Measurements from ENCODE around the gene POU6F2.

POU6F2 gene

GRCh38 chr7:39183796-39184195 is 206.1 kb downstream of the POU6F2 start:
- Histone ChIP-seq H3F3A (ENCODE audit: insufficient read depth, low read length) (no peaks in the 10 kb centered on the region), H3K27ac (ENCODE audit: low read length) (no peak overlapping the region), H3K4me1 (ENCODE audit: low read length) (peaks cover 10% of the 10 kb centered on the region), H3K9me2 (replicated peaks; ENCODE audit: insufficient read depth, low read length) (no peaks in the 10 kb centered on the region), H3K9ac (ENCODE audit: low read length) (no peak overlapping the region), H2AFZ (ENCODE audit: low read length) (no peak overlapping the region), H4K20me1 (ENCODE audit: insufficient read depth, low read length) (no peaks in the 10 kb centered on the region), H3K9me3 (replicated peaks; ENCODE audit: insufficient read depth, low read length) (no peaks in the 10 kb centered on the region), H3K27me3 (replicated peaks; ENCODE audit: insufficient read depth, low read length) (no peaks in the 10 kb centered on the region), H3K4me3 (ENCODE audit: low read length) (no peak overlapping the region), H3K36me3 (replicated peaks; ENCODE audit: insufficient read depth, low read length) (no peaks in the 10 kb centered on the region), H3K4me2 (ENCODE audit: low read depth, low read length) (no peak overlapping the region), H3K79me2 (ENCODE audit: low read length) (no peaks in the 10 kb centered on the region)
- TF ChIP-seq EZH2 (optimal IDR thresholded peaks at IDR 0.05; ENCODE audit: low read depth, low read length), result no peak
- no peak for TF ChIP-seq CTCF (IDR thresholded peaks at IDR 0.05; ENCODE audit: low read length)
- TF ChIP-seq EZH2phosphoT487 (IDR thresholded peaks at IDR 0.05; ENCODE audit: low read length), result no peak
- no peak for DNase-seq

- H4K20me1 ChIP-seq (ENCODE audit: insufficient read depth, low read length), result no peaks in the 10 kb centered on the region
- H2AFZ ChIP-seq (ENCODE audit: low read length), result no peak overlapping the region
- H3K9me3 ChIP-seq (replicated peaks; ENCODE audit: insufficient read depth, low read length), result no peaks in the 10 kb centered on the region
- H3K36me3 ChIP-seq (replicated peaks; ENCODE audit: insufficient read depth, low read length), result no peaks in the 10 kb centered on the region
- H3F3A ChIP-seq (ENCODE audit: insufficient read depth, low read length), result no peaks in the 10 kb centered on the region
- peak; percentile 70 for DNase-seq
- peaks cover 10% of the 10 kb centered on the region for H3K4me1 ChIP-seq (ENCODE audit: low read length)
- no peak overlapping the region for H3K27ac ChIP-seq (ENCODE audit: low read length)
- H3K9ac ChIP-seq (ENCODE audit: low read length), result no peak overlapping the region
- no peak overlapping the region for H3K4me3 ChIP-seq (ENCODE audit: low read length)
- H3K4me2 ChIP-seq (ENCODE audit: low read depth, low read length), result peak overlapping the region; percentile 25
- no peaks in the 10 kb centered on the region for H3K27me3 ChIP-seq (replicated peaks; ENCODE audit: insufficient read depth, low read length)
- TF ChIP-seq EZH2phosphoT487 (IDR thresholded peaks at IDR 0.05; ENCODE audit: low read length), result no peak
- TF ChIP-seq CTCF (IDR thresholded peaks at IDR 0.05; ENCODE audit: low read length), result 0 out of 2 replicates have a peak, but pooled peaks have one; percentile 12
- no peaks in the 10 kb centered on the region for H3K79me2 ChIP-seq (ENCODE audit: low read length)
- H3K9me2 ChIP-seq (replicated peaks; ENCODE audit: insufficient read depth, low read length), result no peaks in the 10 kb centered on the region
Observed at GRCh38 chr7:39184391-39184790, 206.7 kb downstream of the POU6F2 start.

GRCh38 chr7:39186131-39186530 is 208.4 kb downstream of the POU6F2 start:
- Histone ChIP-seq H3K4me1 (ENCODE audit: low read length) (peaks cover 10% of the 10 kb centered on the region), H3K9me3 (replicated peaks; ENCODE audit: insufficient read depth, low read length) (no peaks in the 10 kb centered on the region), H3K9me2 (replicated peaks; ENCODE audit: insufficient read depth, low read length) (no peaks in the 10 kb centered on the region), H2AFZ (ENCODE audit: low read length) (no peak overlapping the region), H3F3A (ENCODE audit: insufficient read depth, low read length) (no peaks in the 10 kb centered on the region), H3K4me2 (ENCODE audit: low read depth, low read length) (no peak overlapping the region), H3K36me3 (replicated peaks; ENCODE audit: insufficient read depth, low read length) (no peaks in the 10 kb centered on the region), H3K27me3 (replicated peaks; ENCODE audit: insufficient read depth, low read length) (no peaks in the 10 kb centered on the region), H3K79me2 (ENCODE audit: low read length) (no peaks in the 10 kb centered on the region), H3K9ac (ENCODE audit: low read length) (no peak overlapping the region), H3K27ac (ENCODE audit: low read length) (no peak overlapping the region), H3K4me3 (ENCODE audit: low read length) (no peak overlapping the region), H4K20me1 (ENCODE audit: insufficient read depth, low read length) (no peaks in the 10 kb centered on the region)
- TF ChIP-seq CTCF (IDR thresholded peaks at IDR 0.05; ENCODE audit: low read length) (no peak), EZH2 (optimal IDR thresholded peaks at IDR 0.05; ENCODE audit: low read depth, low read length) (no peak), EZH2phosphoT487 (IDR thresholded peaks at IDR 0.05; ENCODE audit: low read length) (no peak)
- DNase-seq, result no peak
